GM21717 (cell line): Measurements from ENCODE around the gene SMARCD3.

Experiments used
- ATAC-seq: cut with Tn5 transposase; IDR thresholded peaks from one replicate; pipeline ENCODE4 v1.9.1; 2021; ENCODE audit warnings: mild to moderate bottlenecking, moderate library complexity; ENCODE audit not compliant: unreplicated experiment

SMARCD3 gene

DNA sequence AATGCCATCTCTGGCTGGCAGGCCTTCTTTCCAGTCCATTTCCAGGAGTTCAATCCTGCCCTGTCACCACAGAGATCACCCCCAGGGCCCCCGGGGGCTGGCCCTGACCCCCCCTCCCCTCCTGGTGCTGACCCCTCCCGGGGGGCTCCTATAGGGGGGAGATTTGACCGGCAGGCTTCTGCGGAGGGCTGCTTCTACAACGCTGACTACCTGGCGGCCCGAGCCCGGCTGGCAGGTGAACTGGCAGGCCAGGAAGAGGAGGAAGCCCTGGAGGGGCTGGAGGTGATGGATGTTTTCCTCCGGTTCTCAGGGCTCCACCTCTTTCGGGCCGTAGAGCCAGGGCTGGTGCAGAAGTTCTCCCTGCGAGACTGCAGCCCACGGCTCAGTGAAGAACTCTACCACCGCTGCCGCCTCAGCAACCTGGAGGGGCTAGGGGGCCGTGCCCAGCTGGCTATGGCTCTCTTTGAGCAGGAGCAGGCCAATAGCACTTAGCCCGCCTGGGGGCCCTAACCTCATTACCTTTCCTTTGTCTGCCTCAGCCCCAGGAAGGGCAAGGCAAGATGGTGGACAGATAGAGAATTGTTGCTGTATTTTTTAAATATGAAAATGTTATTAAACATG, 10.2 kb downstream of the SMARCD3 start:
- no peak for ATAC-seq

- no peak for ATAC-seq
These were observed 11.0 kb downstream of the SMARCD3 start for GRCh38 chr7:151237244-151238189.

DNA sequence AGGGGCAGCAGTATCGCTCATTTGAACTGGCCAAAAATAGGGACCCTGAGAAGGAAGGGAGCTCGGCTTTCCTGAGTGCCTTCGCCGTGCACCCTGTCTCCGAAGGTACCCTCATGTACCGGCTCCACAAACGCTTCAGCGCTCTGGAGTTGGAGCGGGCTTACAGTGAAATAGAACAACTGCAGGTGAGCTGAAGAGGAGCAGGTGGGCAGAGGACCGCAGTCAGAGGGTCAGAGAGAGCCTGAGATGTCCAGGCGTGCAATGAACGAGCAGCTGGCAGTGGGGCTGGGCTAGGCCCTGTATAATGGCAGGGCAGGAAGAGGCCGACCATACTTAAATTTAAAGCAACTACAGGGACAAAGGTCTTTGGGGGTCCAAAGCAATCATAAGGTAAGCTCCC, 12.1 kb downstream of the SMARCD3 start:
- ATAC-seq: no peak

- ATAC-seq: no peak
These were observed 13.3 kb downstream of the SMARCD3 start for GRCh38 chr7:151235091-151235787.

- no peak for ATAC-seq
These were observed 14.7 kb downstream of the SMARCD3 start for GRCh38 chr7:151233804-151234203.

DNA sequence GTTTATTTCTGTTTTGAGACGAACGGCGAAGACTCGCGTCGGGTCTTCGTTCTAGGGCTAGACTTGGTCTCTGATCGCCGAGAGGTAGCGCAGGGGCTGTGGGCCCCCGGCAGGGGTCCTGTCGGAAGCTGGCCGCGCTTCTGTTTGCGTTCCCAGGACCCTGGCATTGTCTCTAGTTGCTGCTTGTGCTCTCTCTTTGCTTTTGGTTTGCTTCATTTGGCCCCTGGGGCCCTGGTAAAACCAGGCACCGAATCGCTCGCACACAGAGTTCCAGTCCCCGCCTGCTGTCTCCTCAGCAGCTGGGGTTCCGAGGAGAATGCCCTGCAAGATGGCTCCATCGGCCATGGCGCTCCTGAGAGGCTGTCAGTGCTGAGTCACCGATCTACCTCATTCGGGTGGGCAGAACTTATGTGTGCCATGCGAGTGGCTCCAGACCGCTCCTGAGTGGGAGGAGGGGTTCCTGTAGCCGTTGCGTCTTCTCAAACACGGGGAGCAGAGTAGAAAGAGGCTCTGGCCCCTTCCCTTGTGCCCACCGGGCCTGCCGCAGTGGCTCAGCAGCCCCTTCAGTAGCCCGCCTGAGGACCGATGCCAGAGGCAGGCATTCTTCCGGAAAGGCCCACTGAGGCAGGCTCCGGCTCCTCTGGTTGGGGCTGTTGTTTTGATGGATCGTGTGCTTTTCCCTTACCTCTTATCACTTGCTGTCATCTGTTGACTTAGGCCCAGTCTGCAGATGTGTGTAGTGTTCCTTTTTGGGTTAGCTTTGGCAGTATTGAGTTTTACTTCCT, 15.4 kb downstream of the SMARCD3 start:
- ATAC-seq: peak; percentile 41

GRCh38 chr7:151232091-151232916, 16.2 kb downstream of the SMARCD3 start, which contains the start of gene CHPF2:
TSS of gene CHPF2 (plus strand) at chr7:151232483. CDS start at chr7:151234012, 1,529 bp downstream.
- peak; percentile 97 for ATAC-seq

GRCh38 chr7:151231080-151231479, 17.4 kb downstream of the SMARCD3 start:
- ATAC-seq: no peak

DNA sequence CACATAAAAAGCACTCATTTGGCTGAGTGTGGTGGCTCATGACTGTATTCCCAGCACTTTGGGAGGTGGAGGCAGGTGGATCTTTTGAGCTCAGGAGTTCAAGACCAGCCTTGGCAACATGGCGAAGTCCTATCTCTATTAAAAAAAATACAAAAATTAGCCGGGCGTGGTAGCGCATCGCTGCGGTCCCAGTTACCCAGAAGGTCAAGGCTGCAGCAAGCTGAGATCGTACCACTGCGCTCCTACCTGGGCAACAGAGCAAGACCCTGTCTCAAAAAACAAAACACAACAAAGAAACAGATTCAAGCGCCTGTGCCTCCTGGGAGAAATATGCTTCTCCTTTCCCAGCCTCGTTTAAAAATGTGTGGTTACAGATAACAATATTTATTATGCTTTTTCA, 19.2 kb downstream of the SMARCD3 start:
- ATAC-seq: no peak

DNA sequence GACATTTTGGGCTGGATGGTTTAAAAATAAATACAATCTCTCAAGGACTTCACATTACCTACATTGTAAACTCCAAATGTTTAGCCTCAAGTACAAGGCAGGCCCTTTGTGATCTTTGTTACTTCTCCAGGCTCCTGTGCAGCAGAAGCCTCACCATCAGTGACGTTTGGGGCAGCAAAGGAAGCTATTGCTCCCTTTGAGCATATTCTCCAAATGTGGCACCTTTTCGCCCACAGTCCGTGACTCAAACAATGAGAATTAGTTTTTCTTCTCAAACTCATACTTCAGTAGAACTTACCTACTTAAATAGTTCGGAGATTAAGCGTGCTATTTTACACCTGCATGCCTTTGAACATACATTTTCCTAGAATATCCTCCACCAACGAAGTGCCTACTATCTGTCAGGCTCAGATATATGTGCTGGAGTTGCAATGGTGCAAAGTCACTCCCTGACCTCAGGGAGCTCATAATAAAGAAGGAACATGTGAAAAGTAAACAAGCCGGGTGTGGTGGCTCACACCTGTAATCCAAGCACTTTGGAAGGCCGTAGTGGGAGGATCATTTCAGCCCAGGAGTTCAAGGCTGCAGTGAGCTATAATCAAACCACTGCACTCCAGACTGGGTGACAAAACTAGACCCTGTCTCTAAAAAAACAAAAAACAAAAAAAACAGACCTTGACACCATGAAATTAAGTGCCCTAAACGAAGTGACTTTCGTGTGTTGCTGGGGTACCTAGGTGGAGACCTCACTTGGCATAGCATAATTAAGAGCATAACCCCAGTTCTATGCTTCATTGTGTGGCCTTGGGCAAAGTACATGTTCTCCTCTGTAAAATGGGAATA, 20.2 kb downstream of the SMARCD3 start:
- no peak for ATAC-seq

GRCh38 chr7:151226875-151227782, 21.4 kb downstream of the SMARCD3 start, which contains the start of gene ABCF2:
TSS of gene ABCF2 (minus strand) at chr7:151227205. CDS start at chr7:151226458, 747 bp downstream.
- ATAC-seq: peak; percentile 99

- ATAC-seq: peak; percentile 2
These were observed 22.0 kb downstream of the SMARCD3 start for GRCh38 chr7:151226560-151226874.

DNA sequence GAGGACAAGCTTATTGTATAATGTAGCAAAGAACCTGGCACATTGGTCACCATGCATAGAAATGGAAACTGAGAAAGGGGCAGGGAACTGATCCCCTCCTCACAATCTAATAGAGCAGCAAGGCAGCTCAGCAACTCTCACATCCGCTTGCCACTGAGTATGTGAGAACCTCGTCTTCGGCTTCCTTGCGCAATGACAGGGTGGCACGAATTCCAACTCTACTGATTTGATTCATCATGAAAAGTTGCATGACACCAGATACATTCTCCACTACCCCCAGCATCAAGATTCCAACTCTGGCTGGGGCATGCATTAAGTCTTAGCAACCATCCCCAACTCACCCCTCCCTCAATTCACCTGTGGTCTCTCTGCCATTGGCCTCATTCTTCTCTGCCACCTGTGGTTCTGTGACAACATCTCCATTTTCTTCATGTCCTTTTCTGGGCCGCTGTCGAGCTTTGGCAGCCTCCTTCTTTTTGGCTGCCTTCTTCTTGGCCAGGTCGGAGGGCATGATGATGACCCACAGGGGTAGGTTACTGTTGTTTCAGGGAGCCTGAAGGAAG, 22.5 kb downstream of the SMARCD3 start:
- no peak for ATAC-seq

- ATAC-seq: no peak
These were observed 24.8 kb downstream of the SMARCD3 start for GRCh38 chr7:151223728-151224127.

GRCh38 chr7:151218170-151218569, 30.3 kb downstream of the SMARCD3 start:
- no peak for ATAC-seq

- no peak for ATAC-seq
These were observed 33.1 kb downstream of the SMARCD3 start for GRCh38 chr7:151215396-151215795.

DNA sequence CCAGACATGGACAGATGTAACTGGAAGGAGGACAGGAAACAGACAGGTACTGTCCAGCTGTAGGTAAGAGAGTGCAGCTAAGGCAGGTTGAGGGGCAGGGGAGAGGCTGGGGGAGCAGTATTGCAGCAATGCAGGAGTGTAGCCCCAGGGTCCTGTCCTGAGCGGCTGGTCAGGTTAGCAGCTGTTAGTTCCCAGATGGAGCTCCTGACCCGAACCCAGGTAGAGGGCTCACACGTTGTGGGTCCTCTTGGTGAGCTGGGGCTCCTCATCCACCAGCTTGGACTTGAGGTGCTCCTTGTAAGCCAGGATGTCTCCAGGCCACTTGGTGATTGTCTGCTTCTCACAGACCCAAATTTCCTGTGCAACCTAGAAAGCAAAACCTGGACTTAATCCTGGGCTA, 34.7 kb downstream of the SMARCD3 start:
- ATAC-seq: no peak

GRCh38 chr7:151212626-151213025, 35.9 kb downstream of the SMARCD3 start:
- ATAC-seq: no peak
